ENCODE results near the gene AKT2.

DNA sequence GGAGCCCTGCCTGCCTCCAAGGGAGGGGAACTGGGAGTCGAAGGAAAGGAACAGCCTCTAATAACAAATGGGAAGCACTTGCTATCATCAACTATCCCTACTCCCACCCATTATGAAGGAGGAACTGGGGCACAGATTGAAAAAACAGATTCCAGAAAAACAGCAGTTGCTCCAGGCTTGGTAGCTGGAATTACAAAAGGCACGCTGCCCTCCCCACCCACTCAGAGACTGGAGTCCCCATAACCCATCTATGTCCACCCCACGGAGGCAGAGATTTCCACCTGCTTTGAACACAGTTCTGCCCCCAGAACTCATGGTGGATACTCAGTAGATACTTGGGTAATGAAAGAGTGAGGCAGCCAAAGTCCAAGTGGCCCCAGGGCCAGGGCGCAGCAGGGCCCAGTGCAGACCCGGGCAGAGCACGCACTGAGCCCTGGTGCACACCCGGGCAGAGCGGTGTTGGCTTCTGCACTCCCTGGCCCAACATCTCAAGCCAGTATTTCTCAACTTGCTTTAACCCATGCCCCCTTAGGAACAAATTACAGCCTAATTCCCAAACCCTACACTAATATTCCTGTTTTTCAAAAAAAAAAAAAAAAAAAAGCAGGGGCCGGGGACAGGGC lies 39.5 kb downstream of the AKT2 start:
- TF ChIP-seq POLR2AphosphoS5 (IDR thresholded peaks at IDR 0.05) = no peak
- TF ChIP-seq POLR2A (IDR thresholded peaks at IDR 0.05) = no peak
- TF ChIP-seq, protein P1, sequence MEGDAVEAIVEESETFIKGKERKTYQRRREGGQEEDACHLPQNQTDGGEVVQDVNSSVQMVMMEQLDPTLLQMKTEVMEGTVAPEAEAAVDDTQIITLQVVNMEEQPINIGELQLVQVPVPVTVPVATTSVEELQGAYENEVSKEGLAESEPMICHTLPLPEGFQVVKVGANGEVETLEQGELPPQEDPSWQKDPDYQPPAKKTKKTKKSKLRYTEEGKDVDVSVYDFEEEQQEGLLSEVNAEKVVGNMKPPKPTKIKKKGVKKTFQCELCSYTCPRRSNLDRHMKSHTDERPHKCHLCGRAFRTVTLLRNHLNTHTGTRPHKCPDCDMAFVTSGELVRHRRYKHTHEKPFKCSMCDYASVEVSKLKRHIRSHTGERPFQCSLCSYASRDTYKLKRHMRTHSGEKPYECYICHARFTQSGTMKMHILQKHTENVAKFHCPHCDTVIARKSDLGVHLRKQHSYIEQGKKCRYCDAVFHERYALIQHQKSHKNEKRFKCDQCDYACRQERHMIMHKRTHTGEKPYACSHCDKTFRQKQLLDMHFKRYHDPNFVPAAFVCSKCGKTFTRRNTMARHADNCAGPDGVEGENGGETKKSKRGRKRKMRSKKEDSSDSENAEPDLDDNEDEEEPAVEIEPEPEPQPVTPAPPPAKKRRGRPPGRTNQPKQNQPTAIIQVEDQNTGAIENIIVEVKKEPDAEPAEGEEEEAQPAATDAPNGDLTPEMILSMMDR (IDR thresholded peaks at IDR 0.05) = no peak

Data from breast epithelium (tissue), 3 donors.